Activated CD4-positive, alpha-beta T cell treated with anti-CD3 and anti-CD28 coated beads for 36 hours (primary cell): ENCODE data around the gene TTC28. TPM values are rescaled to one million over a fixed set of nuclear protein-coding genes. Genes with fewer than 3 reads are reported as not detected.

ENCODE experiments used
- microRNA-seq: library from miRNA; unstranded; fragments of <30 nt; microRNA quantifications from one replicate; pipeline ENCODE4 v1.2.0, GENCODE V29; 2021; ENCODE audit warnings: borderline replicate concordance
- total RNA-seq, 2 experiments: library from RNA; stranded (reverse); gene quantifications; one replicate each; pipeline ENCODE4 v1.2.3, GENCODE V29; 2021

The TTC28 gene
- total RNA-seq, 2 experiments from 2014 or later: 1.0 to 1.4 TPM

Small RNA genes lying within 50 kb of the gene (microRNA-seq; reads per million reads assigned to microRNA genes)
- not detected for gene MIR5739

Other genes starting within 250 kb of the TTC28 start
- gene CHEK2, start 62.0 kb upstream of the TTC28 start, total RNA-seq: 10 to 100 TPM; 37.5 to 41.3 TPM
- gene HSCB, start 62.2 kb upstream of the TTC28 start, total RNA-seq: 10 to 100 TPM; 16.5 to 18.5 TPM
- gene CCDC117, start 92.9 kb upstream of the TTC28 start, total RNA-seq: 10 to 100 TPM; 36.1 to 36.8 TPM
- gene XBP1, start 120.7 kb upstream of the TTC28 start, total RNA-seq: 100 to 1,000 TPM in 1 of 2 experiments, 10 to 100 TPM in 1; 88.8 to 101 TPM
- 1 to 10 TPM; 2.3 TPM for gene ZNRF3, start 203.7 kb upstream of the TTC28 start, total RNA-seq